ENCODE data around the gene AADACL2.

- TF ChIP-seq CTCF (IDR thresholded peaks at IDR 0.05; ENCODE audit: low read depth, low read length, missing input control): no peak
- peak in 1 of 2 donors; percentile 19 for TF ChIP-seq RAD21 (IDR thresholded peaks at IDR 0.05)
- TF ChIP-seq TAF1 (conservative IDR thresholded peaks at IDR 0.05): no peak
Measured at GRCh38 chr3:151688571-151688970, 45.2 kb upstream of the AADACL2 start.

All from liver (tissue), 3 donors.